H1 (cell line): ENCODE measurements around the gene PRKCD. TPM values are rescaled to one million over a fixed set of nuclear protein-coding genes. Genes with fewer than 3 reads are reported as not detected.

ENCODE experiments used
- CTCF ChIA-PET: fragments of 300-600 bp; sonication (Branson Sonifier 250); formaldehyde crosslinking; loops from one replicate; lab custom pipeline; 2021; ENCODE audit not compliant: partially characterized antibody; lab: Charles Lee
- POLR2A ChIA-PET: fragments of 300-600 bp; sonication (Branson Sonifier 250); formaldehyde crosslinking; loops from one replicate; lab custom pipeline; 2021; ENCODE audit warnings: inconsistent platforms; ENCODE audit not compliant: partially characterized antibody; lab: Charles Lee
- DNase-seq, 2 experiments: peaks; one replicate each; pipeline versions ENCODE4 v3.0.0 to v3.0.0-alpha.2; 2010 to 2022; ENCODE audit warnings: low spot score in 2 of 2, low read depth in 1 of 2, mixed read lengths in 1 of 2
- FAIRE-seq: peaks from 2 replicates; lab custom pipeline; 2011; peaks lifted over from hg19 to GRCh38; lab: Jason Lieb, UNC
- H2AFZ ChIP-seq: 2 replicates; pipeline ENCODE4 v1.8.1; 2012; ENCODE audit warnings: low read length, inconsistent platforms
- H2AK5ac ChIP-seq: 2 replicates; pipeline ENCODE4 v1.6.1; 2013; ENCODE audit warnings: low read depth, low read length
- H2BK120ac ChIP-seq: replicated peaks from 2 replicates; pipeline ENCODE3; 2013; ENCODE audit warnings: low read depth, low read length, inconsistent platforms
- H2BK12ac ChIP-seq: 2 replicates; pipeline ENCODE4 v1.6.1; 2013; ENCODE audit warnings: low read depth, low read length
- H2BK15ac ChIP-seq: 2 replicates; pipeline ENCODE4 v1.6.1; 2013; ENCODE audit warnings: low read length
- H2BK20ac ChIP-seq: 2 replicates; pipeline ENCODE4 v1.6.1; 2013; ENCODE audit warnings: low read length
- H2BK5ac ChIP-seq: 2 replicates; pipeline ENCODE4 v1.6.1; 2013; ENCODE audit warnings: low read depth, low read length
- H3K14ac ChIP-seq: 2 replicates; pipeline ENCODE4 v1.6.1; 2013; ENCODE audit warnings: inconsistent platforms; ENCODE audit not compliant: insufficient read length
- H3K18ac ChIP-seq: 2 replicates; pipeline ENCODE4 v1.6.1; 2013; ENCODE audit warnings: low read length; ENCODE audit errors: extremely low read depth
- H3K23ac ChIP-seq: 2 replicates; pipeline ENCODE4 v1.6.1; 2013; ENCODE audit warnings: inconsistent platforms; ENCODE audit not compliant: insufficient read length
- H3K23me2 ChIP-seq: 2 replicates; pipeline ENCODE4 v1.6.1; 2013; ENCODE audit warnings: low read depth, low read length
- H3K27ac ChIP-seq: 2 replicates; pipeline ENCODE4 v1.6.1; 2011; ENCODE audit warnings: low read depth, low read length, inconsistent platforms
- H3K27me3 ChIP-seq, 4 experiments: replicated peaks in 1 of 4; 1 replicate in 1 of 4; 2 replicates in 3 of 4; pipeline versions ENCODE4 v1.6.1 to v1.8.1; 2011 to 2013; ENCODE audit warnings: low read length in 3 of 4, mild to moderate bottlenecking in 3 of 4, inconsistent platforms in 2 of 4, mixed read lengths in 2 of 4, moderate library complexity in 1 of 4; ENCODE audit not compliant: control insufficient read depth in 3 of 4, insufficient read depth in 3 of 4; ENCODE audit errors: extremely low read depth in 1 of 4
- H3K36me3 ChIP-seq, 4 experiments: 2 replicates each; pipeline versions ENCODE4 v1.6.1 to v1.8.1; 2011 to 2013; ENCODE audit warnings: mild to moderate bottlenecking in 4 of 4, low read length in 3 of 4, moderate library complexity in 2 of 4, control low read depth in 1 of 4, inconsistent platforms in 1 of 4; ENCODE audit not compliant: insufficient read depth in 4 of 4, control insufficient read depth in 2 of 4
- H3K4ac ChIP-seq: replicated peaks from 2 replicates; pipeline ENCODE3; 2013; ENCODE audit warnings: low read length, low read depth, mixed read lengths, inconsistent platforms; ENCODE audit not compliant: insufficient read length
- H3K4me1 ChIP-seq, 4 experiments: replicated peaks in 1 of 4; 1 replicate in 1 of 4; 2 replicates in 3 of 4; pipeline versions ENCODE4 v1.6.1 to v1.8.1; 2011 to 2013; ENCODE audit warnings: low read length in 3 of 4, inconsistent platforms in 2 of 4, mixed read lengths in 1 of 4; ENCODE audit not compliant: insufficient read depth in 4 of 4, control insufficient read depth in 3 of 4
- H3K4me2 ChIP-seq, 2 experiments: 2 replicates each; pipeline versions ENCODE4 v1.6.1 to v1.8.1; 2011 to 2013; ENCODE audit warnings: low read depth in 2 of 2, low read length in 2 of 2, control low read depth in 1 of 2, inconsistent platforms in 1 of 2, mild to moderate bottlenecking in 1 of 2; ENCODE audit not compliant: insufficient read depth in 1 of 2
- H3K4me3 ChIP-seq, 4 experiments: fragments of 200-600, 300-600 bp in 1 of 4; sonication (generic), shearing (Covaris generic), sonication (Bioruptor Twin) in 1 of 4; 2 replicates each; pipeline versions ENCODE4 v1.5.1 to v1.8.1; 2011 to 2016; ENCODE audit warnings: low read length in 4 of 4, low read depth in 3 of 4, control low read depth in 2 of 4, inconsistent platforms in 2 of 4, mild to moderate bottlenecking in 2 of 4, mixed read lengths in 1 of 4, moderate library complexity in 1 of 4; ENCODE audit not compliant: insufficient read depth in 2 of 4; ENCODE audit errors: extremely low read depth in 1 of 4
- H3K56ac ChIP-seq: replicated peaks from 2 replicates; pipeline ENCODE3; 2013; ENCODE audit warnings: low read depth, mild to moderate bottlenecking, mixed read lengths, low read length, inconsistent platforms; ENCODE audit not compliant: insufficient read length
- H3K79me1 ChIP-seq: 2 replicates; pipeline ENCODE4 v1.6.1; 2013; ENCODE audit warnings: low read depth, low read length, control low read depth
- H3K79me2 ChIP-seq, 2 experiments: 2 replicates each; pipeline versions ENCODE4 v1.6.1 to v1.8.1; 2012 to 2013; ENCODE audit warnings: low read length in 2 of 2, mild to moderate bottlenecking in 2 of 2, inconsistent platforms in 1 of 2; ENCODE audit not compliant: insufficient read depth in 2 of 2, control insufficient read depth in 1 of 2
- H3K9ac ChIP-seq, 4 experiments: replicated peaks in 1 of 4; 1 replicate in 1 of 4; 2 replicates in 3 of 4; pipeline versions ENCODE4 v1.6.1 to v1.8.1; 2011 to 2013; ENCODE audit warnings: low read depth in 3 of 4, low read length in 3 of 4, control low read depth in 2 of 4, mild to moderate bottlenecking in 2 of 4, moderate library complexity in 2 of 4, inconsistent platforms in 1 of 4; ENCODE audit errors: extremely low read depth in 1 of 4
- H3K9me3 ChIP-seq, 2 experiments: 2 replicates each; pipeline versions ENCODE4 v1.6.1 to v1.8.1; 2012 to 2013; ENCODE audit warnings: mild to moderate bottlenecking in 2 of 2, moderate library complexity in 2 of 2, control low read depth in 1 of 2, inconsistent platforms in 1 of 2, low read depth in 1 of 2, low read length in 1 of 2, mixed read lengths in 1 of 2; ENCODE audit not compliant: insufficient read depth in 2 of 2
- H4K20me1 ChIP-seq, 2 experiments: replicated peaks in 1 of 2; 2 replicates each; pipeline versions ENCODE3 to v1.8.1; 2011 to 2013; ENCODE audit warnings: inconsistent platforms in 2 of 2, low read length in 2 of 2, mild to moderate bottlenecking in 1 of 2; ENCODE audit not compliant: insufficient read depth in 2 of 2, control insufficient read depth in 1 of 2
- H4K5ac ChIP-seq: 2 replicates; pipeline ENCODE4 v1.6.1; 2013; ENCODE audit warnings: low read length, low read depth, mixed read lengths, inconsistent platforms; ENCODE audit not compliant: insufficient read length
- H4K8ac ChIP-seq: 2 replicates; pipeline ENCODE4 v1.8.0; 2013; ENCODE audit warnings: mild to moderate bottlenecking, moderate library complexity, low read length, inconsistent platforms; ENCODE audit not compliant: insufficient read depth; ENCODE audit errors: extremely low read depth
- H4K91ac ChIP-seq: replicated peaks from 2 replicates; pipeline ENCODE3; 2013; ENCODE audit warnings: low read length, mixed read lengths, inconsistent platforms; ENCODE audit not compliant: insufficient read length
- CREB1 ChIP-seq: IDR thresholded peaks from 2 replicates; pipeline ENCODE4 v1.6.1; 2012; ENCODE audit warnings: inconsistent platforms
- JUND ChIP-seq: IDR thresholded peaks from 2 replicates; pipeline ENCODE4 v1.6.1; 2011; ENCODE audit warnings: mild to moderate bottlenecking, improper control_type of control experiment, low read length
- POLR2A ChIP-seq, 2 experiments: IDR thresholded peaks; 1 replicate in 1 of 2; 2 replicates in 1 of 2; pipeline ENCODE4 v1.6.1; 2011; ENCODE audit warnings: low read depth in 2 of 2, low read length in 2 of 2, mild to moderate bottlenecking in 2 of 2; ENCODE audit errors: control extremely low read depth in 1 of 2
- RXRA ChIP-seq: IDR thresholded peaks from 2 replicates; pipeline ENCODE4 v1.6.1; 2011; ENCODE audit warnings: low read depth, mild to moderate bottlenecking, low read length, moderate library complexity; ENCODE audit not compliant: insufficient read depth
- SIN3A ChIP-seq, 2 experiments: IDR thresholded peaks in 1 of 2; conservative IDR thresholded peaks in 1 of 2; 2 replicates each; pipeline ENCODE4 v1.6.1; 2011 to 2012; ENCODE audit warnings: low read length in 2 of 2, improper control_type of control experiment in 1 of 2, low read depth in 1 of 2, mild to moderate bottlenecking in 1 of 2
- SIRT6 ChIP-seq: IDR thresholded peaks from one replicate; pipeline ENCODE4 v1.7.1; 2012; ENCODE audit warnings: low read length, inconsistent platforms
- SP2 ChIP-seq: IDR thresholded peaks from 2 replicates; pipeline ENCODE4 v1.6.1; 2012; ENCODE audit warnings: mild to moderate bottlenecking, low read length, inconsistent platforms
- TEAD4 ChIP-seq: IDR thresholded peaks from 2 replicates; pipeline ENCODE4 v1.6.1; 2012; ENCODE audit warnings: low read depth, low read length, inconsistent platforms, mixed read lengths
- ZNF274 ChIP-seq: IDR thresholded peaks from 2 replicates; pipeline ENCODE4 v1.7.0; 2012; ENCODE audit warnings: low read length, borderline replicate concordance; ENCODE audit errors: extremely low read depth
- WGBS, 2 experiments: shearing (Covaris generic) in 1 of 2; methylation state at CpG; one replicate each; pipeline versions ENCODE4 v1.1.6 to v1.1.7; 2013 to 2015; ENCODE audit warnings: low lambda C conversion rate in 2 of 2, mixed read lengths in 2 of 2, inconsistent platforms in 1 of 2, low coverage in 1 of 2, missing lambda C conversion rate in 1 of 2; ENCODE audit not compliant: insufficient replicate concordance in 2 of 2, insufficient coverage in 1 of 2, insufficient read length in 1 of 2; ENCODE audit errors: extremely low coverage in 1 of 2, missing lambda C conversion rate in 1 of 2; 5-methylcytosine and 5-hydroxymethylcytosine counted together
- polyA plus RNA-seq, 7 experiments: library from polyadenylated mRNA; depleted of rRNA in 3 of 7; stranded (reverse) in 5 of 7; unstranded in 2 of 7; fragments of >200 nt in 5 of 7; fragments of 200-250 nt in 2 of 7; gene quantifications; 1 replicate in 5 of 7; 2 replicates in 1 of 7; 4 replicates in 1 of 7; pipeline versions ENCODE4 v1.2.1 to v1.2.3, GENCODE V29; 2011 to 2013; ENCODE audit warnings: missing spikeins in 2 of 7, mixed read lengths in 2 of 7
- total RNA-seq: library from RNA; stranded (reverse); fragmentation: NEBNext Ultra II Directional; extraction: Animal tissue kit (Norgen Biotek cat#: 25700); gene quantifications from 2 replicates; pipeline ENCODE4 v1.2.1, GENCODE V29; 2021

The PRKCD gene
- total and polyA plus RNA-seq, 2 of the 8 experiments (the other 6 are each of a cell fraction or from before 2014, with no cell fraction given): 22.6 to 23.9 TPM

DNA sequence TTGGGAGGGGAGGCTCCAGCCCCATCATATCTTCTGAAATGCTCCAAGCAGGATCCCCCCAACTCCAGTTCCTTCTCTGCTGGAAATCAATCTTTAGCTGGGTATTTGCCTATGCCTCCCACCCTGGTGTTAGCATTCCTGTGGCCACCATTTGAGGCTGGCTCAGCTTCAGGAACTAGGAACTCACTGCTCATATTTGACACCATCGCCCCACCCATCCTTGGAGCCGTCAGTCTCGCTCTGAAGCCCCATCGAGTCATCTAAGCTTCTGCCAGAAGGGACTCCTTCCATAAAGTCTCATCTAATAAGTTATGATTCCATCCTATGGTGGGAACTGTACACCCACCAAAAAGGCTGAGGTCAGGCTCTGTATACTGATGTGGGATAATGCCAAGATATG lies 26.4 kb downstream of the PRKCD start:
- Histone ChIP-seq H2BK120ac (no peak overlapping the region), H3K36me3 (peaks cover 0 to 3% (median 0%) of the 10 kb centered on the region in 4 experiments; a peak in 3 of 8 replicates), H3K79me1 (no peaks in the 10 kb centered on the region), H2AK5ac (no peak overlapping the region), H2AFZ (no peak overlapping the region), H2BK15ac (no peak overlapping the region), H3K9ac (no peak overlapping the region), H3K14ac (no peak overlapping the region), H3K4me2 (no peak overlapping the region), H4K91ac (no peak overlapping the region), H3K27ac (no peak overlapping the region), H3K79me2 (no peaks in the 10 kb centered on the region), H3K23ac (no peak overlapping the region), H3K4me3 (no peak overlapping the region), H2BK20ac (no peak overlapping the region), H3K4me1 (no peaks in the 10 kb centered on the region; a peak in 1 of 7 replicates), H2BK5ac (no peak overlapping the region), H4K20me1 (no peaks in the 10 kb centered on the region), H3K18ac (no peak overlapping the region), H3K56ac (no peak overlapping the region), H4K8ac (no peak overlapping the region), H2BK12ac (no peak overlapping the region), H3K27me3 (no peaks in the 10 kb centered on the region), H3K23me2 (no peaks in the 10 kb centered on the region), H3K9me3 (no peaks in the 10 kb centered on the region), H3K4ac (no peak overlapping the region), H4K5ac (no peak overlapping the region)
- ChIA-PET POLR2A (interaction anchor here (1.2 kb wide), 1 partner anchor 18 kb away, joined by 3 read pairs; no protein-coding TSS in a partner anchor), CTCF (interaction anchor here (0.6 to 1.5 kb wide), 7 partner anchors 9 to 623 kb away, joined by 3 to 6 read pairs (median 3); no protein-coding TSS in a partner anchor)
- no peak for DNase-seq
- no peak for FAIRE-seq
- 88% methylated on average over 4 of the region's 4 CpGs; no CpG with 5 or more reads in 1 of the 2 experiments for WGBS, 2 experiments
- no peak for TF ChIP-seq TEAD4
- no peak for TF ChIP-seq RXRA
- TF ChIP-seq SP2: no peak
- TF ChIP-seq JUND: no peak
- TF ChIP-seq ZNF274: no peak
- no peak for TF ChIP-seq CREB1
- TF ChIP-seq SIN3A (conservative IDR thresholded peaks at IDR 0.05 in 1 of 2, IDR thresholded peaks at IDR 0.05 in 1 of 2; ENCODE audit: low read depth in 1 of 2, low read length in 2 of 2): no peak
- no peak for TF ChIP-seq POLR2A (IDR thresholded peaks at IDR 0.05; ENCODE audit: control extremely low read depth in 1 of 2, low read depth in 2 of 2, low read length in 2 of 2)
- TF ChIP-seq SIRT6: no peak
